Gastroesophageal sphincter (tissue), 2 donors: ENCODE results near the gene TEX48.

ENCODE experiments used
- POLR2A ChIP-seq, 2 donors: fragments of 450-650 bp; IDR thresholded peaks; one replicate each; pipeline ENCODE4 v1.6.1; 2017; ENCODE audit warnings: antibody characterized with exemption in 2 of 2, mild to moderate bottlenecking in 2 of 2, moderate library complexity in 1 of 2
- POLR2AphosphoS5 ChIP-seq: sonication (generic); formaldehyde crosslinking; IDR thresholded peaks from one replicate; pipeline ENCODE4 v1.6.1; 2017; ENCODE audit warnings: antibody characterized with exemption

DNA sequence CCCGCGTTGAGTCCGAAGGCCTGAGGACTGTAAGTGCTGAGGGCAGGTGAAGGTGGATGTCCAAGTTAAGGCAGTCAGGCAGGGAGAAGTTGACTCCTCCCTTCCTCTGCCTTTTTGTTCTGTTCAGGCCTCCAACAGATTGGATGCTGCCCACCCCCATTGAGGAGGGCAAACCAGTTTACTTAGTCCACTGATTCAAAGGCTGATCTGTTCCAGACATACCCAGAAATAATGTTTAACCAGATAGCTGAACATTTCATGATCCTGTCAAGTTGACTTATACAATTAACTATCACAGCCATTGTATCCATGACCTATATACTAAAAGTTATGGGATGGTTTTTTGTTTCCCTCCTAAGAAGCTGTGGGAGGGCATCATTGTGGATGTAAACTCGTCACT lies 8.3 kb upstream of the TEX48 start:
- TF ChIP-seq POLR2AphosphoS5 (no peak), POLR2A (IDR thresholded peaks at IDR 0.05) (no peak)
